GM18499 (cell line): ENCODE data around the gene ERC2.

Experiments used
- ATAC-seq: cut with Tn5 transposase; IDR thresholded peaks from one replicate; pipeline ENCODE4 v1.9.1; 2021; ENCODE audit warnings: moderate number of reproducible peaks; ENCODE audit not compliant: insufficient read depth, unreplicated experiment

The ERC2 gene

DNA sequence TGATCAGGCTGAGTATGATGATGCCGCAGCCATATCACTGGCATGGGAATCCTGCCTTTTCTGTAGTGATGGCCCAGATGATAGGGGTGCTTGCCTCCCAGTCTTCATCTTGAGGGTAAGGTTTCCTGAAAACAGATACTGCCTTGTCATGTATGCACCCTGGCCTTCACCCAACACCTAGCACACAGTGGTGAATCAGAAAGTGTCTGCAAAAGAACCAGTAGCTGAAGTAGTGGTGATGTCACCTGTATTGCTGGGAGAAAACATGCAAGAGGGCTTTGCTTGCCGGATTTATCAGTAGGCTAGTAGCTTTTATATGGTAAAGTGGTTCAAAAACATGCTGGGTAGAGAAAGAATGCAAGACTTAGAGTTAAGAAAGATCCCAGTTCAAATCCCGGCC is 561.4 kb downstream of the ERC2 start:
- no peak for ATAC-seq

DNA sequence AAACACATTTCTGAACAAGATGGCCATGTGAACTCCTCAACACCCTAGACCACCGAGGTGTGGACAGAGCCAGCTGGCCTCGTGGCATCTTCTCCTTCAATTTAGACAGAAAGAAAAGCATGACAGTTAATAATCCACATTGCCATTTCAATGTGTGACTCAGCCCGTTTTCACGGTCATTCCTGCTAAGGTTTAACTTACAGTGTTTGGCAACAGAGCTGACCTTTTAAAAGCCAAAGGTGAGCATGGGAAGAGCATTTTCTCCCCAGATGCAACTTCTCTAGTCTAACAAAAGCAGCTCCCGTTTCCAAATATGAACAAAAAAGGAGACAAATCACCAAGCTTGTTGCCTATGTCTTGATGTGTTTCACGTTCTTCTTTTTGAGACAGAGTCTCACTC is 563.6 kb downstream of the ERC2 start:
- ATAC-seq, result no peak

DNA sequence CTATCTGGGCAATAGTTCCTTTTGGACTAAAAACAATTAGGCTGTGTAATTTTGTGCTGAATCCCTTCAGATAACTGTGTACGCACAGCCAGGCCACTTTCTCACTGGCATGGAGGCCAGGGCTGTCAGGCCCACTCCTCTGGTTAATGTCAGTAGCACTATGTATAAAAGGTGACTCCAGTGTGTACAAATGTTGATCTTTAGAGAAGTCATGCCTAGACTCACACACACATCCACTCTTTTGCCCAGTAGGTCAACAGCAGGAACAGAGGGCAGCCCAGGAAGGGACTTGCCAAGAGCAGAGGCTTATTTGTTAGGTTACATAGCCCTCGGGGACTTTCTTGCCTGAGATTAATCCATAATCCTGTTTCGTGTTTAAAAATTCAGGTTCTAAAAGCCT is 564.6 kb downstream of the ERC2 start:
- no peak for ATAC-seq

DNA sequence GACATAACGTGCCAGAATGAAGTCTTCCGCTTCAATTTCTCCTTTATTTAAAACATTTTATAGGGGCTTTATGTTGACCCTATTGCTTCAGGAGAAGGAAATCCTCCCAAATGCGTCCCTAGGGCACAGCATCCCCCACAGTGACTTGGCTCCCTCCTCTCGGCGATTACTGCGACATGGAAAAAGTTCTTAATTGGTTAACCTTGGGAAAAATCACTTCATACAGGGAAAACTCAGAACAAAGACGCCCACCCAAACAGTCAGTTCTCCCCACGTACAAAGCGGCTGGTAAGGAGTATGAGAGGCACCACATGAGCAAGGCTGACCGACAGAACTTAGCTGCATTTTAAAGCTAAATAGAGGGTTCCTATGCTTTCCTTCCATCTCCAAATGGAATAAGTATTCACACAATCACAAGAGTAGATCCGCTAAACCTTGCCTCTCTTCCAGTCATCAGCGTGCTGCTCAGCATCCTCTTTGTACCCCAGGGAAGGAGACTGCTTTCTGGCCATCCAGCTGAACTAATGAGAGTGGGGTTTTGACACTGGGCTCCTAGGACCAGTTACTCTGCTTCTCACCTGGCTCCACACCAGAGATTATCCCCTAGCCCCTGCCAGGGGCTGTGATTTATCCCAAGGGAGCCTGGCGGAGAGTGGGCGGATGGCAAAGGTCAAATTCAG is 565.9 kb downstream of the ERC2 start:
- ATAC-seq, result no peak

GRCh38 chr3:55899887-55900286 is 568.4 kb downstream of the ERC2 start:
- no peak for ATAC-seq

GRCh38 chr3:55897573-55898224 is 570.6 kb downstream of the ERC2 start:
- ATAC-seq, result no peak

GRCh38 chr3:55895897-55896566 is 572.2 kb downstream of the ERC2 start:
- no peak for ATAC-seq

GRCh38 chr3:55894605-55895004 is 573.7 kb downstream of the ERC2 start:
- no peak for ATAC-seq

DNA sequence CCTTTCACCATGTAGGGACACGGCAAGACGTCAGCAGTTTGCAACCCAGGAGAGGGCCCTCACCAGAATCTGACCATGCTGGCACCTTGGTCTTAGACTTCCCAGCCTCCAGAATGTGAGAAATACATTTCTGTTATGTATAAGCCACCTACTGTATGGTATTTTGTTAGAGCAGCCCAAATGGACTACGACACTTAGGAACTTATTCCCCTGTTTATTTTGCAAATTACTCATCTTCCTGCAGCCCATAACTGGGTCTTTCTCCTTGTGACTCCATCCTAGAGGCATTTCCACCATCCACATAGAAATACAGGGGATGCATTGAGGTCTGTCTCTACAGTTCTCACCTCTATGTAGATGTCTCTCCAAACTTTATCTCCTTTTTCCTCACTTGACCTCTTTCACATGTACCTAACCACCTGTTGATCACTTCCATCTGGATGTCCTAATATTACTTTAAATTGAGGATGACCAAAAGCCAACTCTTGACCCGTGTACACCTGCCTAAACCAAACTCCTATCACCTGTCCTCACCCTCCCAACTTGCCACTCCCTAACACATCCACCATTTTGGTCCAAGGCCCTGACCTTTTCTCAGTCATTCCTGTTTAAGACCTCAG is 575.1 kb downstream of the ERC2 start:
- no peak for ATAC-seq

GRCh38 chr3:55891106-55891505 is 577.2 kb downstream of the ERC2 start:
- no peak for ATAC-seq

GRCh38 chr3:55888282-55888885 is 579.9 kb downstream of the ERC2 start:
- ATAC-seq, result no peak

DNA sequence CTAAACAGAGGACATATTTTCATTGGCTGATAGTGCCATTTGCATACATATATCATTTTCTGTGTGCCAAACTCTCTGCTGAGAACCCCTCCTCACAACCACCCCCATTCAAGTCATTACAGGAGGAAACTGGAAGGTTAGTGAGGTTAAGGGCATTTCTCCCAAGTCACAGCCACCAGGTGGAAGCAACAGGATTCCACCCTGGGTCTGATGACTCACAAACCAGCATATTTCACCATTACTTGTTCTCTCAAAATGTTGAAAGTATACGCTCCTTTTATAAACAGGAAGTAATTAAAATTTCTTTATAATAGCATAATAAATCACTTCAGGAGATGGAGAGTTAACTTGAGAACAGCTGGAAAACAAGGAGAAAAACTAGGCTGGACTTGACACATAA is 582.5 kb downstream of the ERC2 start:
- ATAC-seq, result no peak

DNA sequence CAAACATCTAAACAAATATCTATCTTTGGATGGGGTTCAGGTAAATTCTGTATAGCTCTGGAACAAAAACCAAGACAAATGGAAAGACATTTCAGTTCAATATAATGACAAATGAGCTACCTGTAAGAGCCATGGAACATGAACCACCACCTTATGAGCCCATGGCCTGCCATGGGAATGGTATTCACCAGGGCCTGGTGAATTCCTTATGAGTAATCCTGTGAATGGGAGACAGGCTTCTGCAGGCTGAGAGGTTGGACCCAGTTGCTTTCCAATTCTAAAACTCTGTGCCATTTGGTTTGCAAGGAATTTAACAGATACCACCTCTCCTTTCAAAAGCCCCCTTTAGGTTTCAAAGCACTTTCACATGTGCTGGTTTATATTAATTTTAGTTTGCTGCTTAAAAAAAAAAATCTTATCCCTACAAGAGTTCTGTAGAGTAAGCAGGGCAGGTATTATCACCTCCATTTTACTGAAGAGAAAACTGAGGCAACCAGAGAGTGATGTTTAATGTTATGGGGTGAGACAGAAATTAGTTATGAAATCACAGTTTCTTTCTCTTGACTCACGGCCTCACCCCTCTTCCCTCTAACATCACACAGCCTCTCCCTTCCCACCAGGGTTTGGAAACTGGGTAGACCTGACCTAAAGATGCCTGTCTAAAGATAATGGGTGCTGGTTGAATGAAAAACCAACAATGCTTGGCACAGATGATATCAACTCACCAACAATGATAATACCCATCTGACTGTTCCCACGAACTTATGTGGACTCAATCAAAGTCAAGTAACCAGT is 583.6 kb downstream of the ERC2 start:
- ATAC-seq, result no peak

- ATAC-seq, result no peak
These were observed 584.2 kb downstream of the ERC2 start for GRCh38 chr3:55884066-55884465.

- ATAC-seq, result no peak
These were observed 586.3 kb downstream of the ERC2 start for GRCh38 chr3:55882006-55882405.

DNA sequence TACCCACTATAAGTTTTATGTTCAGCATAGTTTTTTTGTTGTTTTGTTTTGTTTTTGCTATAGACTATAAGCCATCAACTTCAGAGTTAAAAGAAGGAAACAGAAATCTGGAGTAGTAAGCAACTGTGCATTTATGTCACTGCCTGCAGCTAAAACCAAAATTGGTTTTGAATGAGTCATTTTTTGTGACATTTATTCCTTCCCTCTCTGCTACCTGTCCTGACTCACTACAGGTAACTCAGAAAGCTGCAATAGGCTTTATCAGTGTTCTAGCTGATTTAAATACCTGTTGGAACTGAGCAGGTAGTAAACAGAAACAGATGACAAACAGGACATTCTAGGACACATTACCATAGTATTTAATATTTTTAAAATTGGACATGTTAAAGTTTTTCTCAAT is 587.9 kb downstream of the ERC2 start:
- no peak for ATAC-seq

- no peak for ATAC-seq
These were observed 588.4 kb downstream of the ERC2 start for GRCh38 chr3:55879901-55880331.

GRCh38 chr3:55877703-55878102 is 590.6 kb downstream of the ERC2 start:
- ATAC-seq, result no peak

- no peak for ATAC-seq
These were observed 591.7 kb downstream of the ERC2 start for GRCh38 chr3:55876560-55876959.

DNA sequence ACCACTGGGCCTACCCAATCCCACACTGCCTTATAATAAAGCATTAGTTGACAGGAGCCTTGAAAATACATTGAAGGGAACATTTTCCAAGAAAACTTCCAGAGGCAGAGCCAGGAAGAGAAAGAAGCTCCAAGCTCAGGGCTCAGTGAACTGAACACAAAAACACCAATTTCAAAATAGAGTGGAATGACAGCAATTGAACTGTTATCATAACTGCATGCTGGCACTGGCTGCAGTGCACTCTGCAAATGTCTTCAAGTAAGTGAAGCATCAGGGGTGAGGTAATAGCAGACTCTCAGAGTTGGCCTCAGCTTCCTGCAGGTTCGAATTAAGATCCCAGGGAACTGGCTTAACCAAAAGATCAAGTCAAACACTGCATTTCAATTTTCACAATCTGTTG is 593.2 kb downstream of the ERC2 start:
- ATAC-seq, result no peak
